Panc1 (cell line): ENCODE results near the gene INVS.

Source experiments
- CTCF ChIP-seq: fragments of 450-650 bp; IDR thresholded peaks from 2 replicates; pipeline ENCODE4 v1.5.1; 2017; ENCODE audit warnings: mild to moderate bottlenecking
- POLR2AphosphoS5 ChIP-seq: IDR thresholded peaks from 2 replicates; pipeline ENCODE4 v1.6.1; 2012; ENCODE audit warnings: mild to moderate bottlenecking, low read depth, low read length, moderate library complexity
- REST ChIP-seq, 2 experiments: IDR thresholded peaks; 2 replicates each; pipeline ENCODE4 v1.6.1; 2011 to 2012; ENCODE audit warnings: low read depth in 2 of 2, control low read depth in 1 of 2, low read length in 1 of 2, mild to moderate bottlenecking in 1 of 2, moderate library complexity in 1 of 2; ENCODE audit not compliant: insufficient read depth in 1 of 2
- SIN3A ChIP-seq: IDR thresholded peaks from 2 replicates; pipeline ENCODE4 v1.6.1; 2012; ENCODE audit warnings: low read depth, mild to moderate bottlenecking, low read length, moderate library complexity, borderline replicate concordance; ENCODE audit not compliant: insufficient read depth
- TCF7L2 ChIP-seq: IDR thresholded peaks from 2 replicates; pipeline ENCODE4 v1.6.1; 2011; ENCODE audit warnings: mild to moderate bottlenecking, low read depth, low read length, inconsistent platforms

GRCh38 chr9:100074989-100075388, 24.1 kb upstream of the INVS start:
- TF ChIP-seq CTCF (no peak), POLR2AphosphoS5 (no peak), REST (IDR thresholded peaks at IDR 0.05; ENCODE audit: insufficient read depth in 1 of 2, low read depth in 2 of 2, low read length in 1 of 2) (no peak), SIN3A (no peak), TCF7L2 (no peak)
